ENCODE measurements around the gene GARIN3. TPM values are rescaled to one million over a fixed set of nuclear protein-coding genes. Genes with fewer than 3 reads are reported as not detected.

Gene GARIN3
- total RNA-seq, 1 experiment from 2014 or later = not detected

DNA sequence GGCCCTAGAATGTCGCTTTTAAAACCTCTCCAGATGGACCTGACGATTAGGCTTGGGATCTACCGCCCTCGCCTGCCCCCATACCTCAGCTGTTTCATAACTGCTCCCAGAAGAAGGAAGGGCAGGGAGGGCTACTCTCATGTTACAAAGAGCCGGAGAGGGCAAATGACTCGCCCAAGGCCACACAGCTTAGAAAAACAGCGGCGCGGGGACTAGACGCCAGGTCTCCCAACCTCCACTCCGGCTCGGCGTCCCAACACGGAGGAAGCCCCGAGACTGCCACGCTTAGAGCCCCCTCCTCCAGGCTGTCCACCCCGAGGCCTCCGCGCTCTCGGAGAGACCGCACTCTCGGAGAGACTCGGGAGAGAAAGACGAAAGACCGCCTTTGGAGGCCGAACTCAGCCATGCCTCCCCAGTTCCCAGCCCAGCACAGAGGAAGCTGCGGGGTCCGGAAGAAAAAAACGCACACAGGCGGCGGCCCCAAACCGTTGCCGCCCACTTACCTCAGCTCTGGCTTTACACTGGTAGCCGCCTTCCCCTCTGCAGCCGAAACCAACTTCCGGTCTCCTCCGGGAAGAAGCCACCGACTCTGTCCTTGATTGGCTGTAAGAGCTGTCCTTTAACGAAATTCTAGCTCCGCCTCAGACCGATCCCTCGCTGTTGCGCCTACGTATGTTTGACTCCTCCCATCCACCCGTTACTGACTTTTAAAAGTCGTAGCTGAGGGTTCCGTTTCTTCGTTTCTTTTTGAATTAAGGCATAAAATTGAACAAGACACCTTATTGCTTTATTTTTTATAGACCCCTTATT, 23.5 kb downstream of the GARIN3 start, which contains the start of gene MED7:
Gene MED7, minus strand, starts transcription at position 549 of the 810 bp plus-strand sequence. CDS start 3,434 bp downstream, outside the sequence.
- DNase-seq (ENCODE audit: low spot score) = peak; percentile 97
- H3K9me3 ChIP-seq (ENCODE audit: low read depth, low read length, poor library complexity, severe bottlenecking) = no peaks in the 10 kb centered on the region
- no peaks in the 10 kb centered on the region for H3K27me3 ChIP-seq (replicated peaks; ENCODE audit: insufficient read depth, low read depth, low read length, poor library complexity)
- H3K4me1 ChIP-seq (ENCODE audit: insufficient read depth, low read length, poor library complexity, severe bottlenecking) = peaks cover 5% of the 10 kb centered on the region
- CTCF ChIA-PET = interaction anchor here (1.8 kb wide), 1 partner anchor 10 kb away, joined by 8 read pairs; no protein-coding TSS in a partner anchor
- peak within 1 kb of the TSS; percentile 64 for H3K4me3 ChIP-seq (ENCODE audit: low read depth, low read length, poor library complexity, severe bottlenecking)
- H3K36me3 ChIP-seq (ENCODE audit: insufficient read depth, low read length, poor library complexity, severe bottlenecking) = peaks cover 11% of the 10 kb centered on the region
- TSS peak; percentile 60 for BruUV-seq (replicated peaks)
- peak within 1 kb of the TSS; percentile 86 for H3K27ac ChIP-seq (ENCODE audit: low read depth, low read length, poor library complexity, severe bottlenecking)
- POLR2A ChIA-PET (ENCODE audit: low non-redundant PET) = no interaction called here
- TF ChIP-seq EZH2 (IDR thresholded peaks at IDR 0.05; ENCODE audit: borderline replicate concordance, low read depth, low read length, poor library complexity, severe bottlenecking) = no peak
- TF ChIP-seq, protein P1, sequence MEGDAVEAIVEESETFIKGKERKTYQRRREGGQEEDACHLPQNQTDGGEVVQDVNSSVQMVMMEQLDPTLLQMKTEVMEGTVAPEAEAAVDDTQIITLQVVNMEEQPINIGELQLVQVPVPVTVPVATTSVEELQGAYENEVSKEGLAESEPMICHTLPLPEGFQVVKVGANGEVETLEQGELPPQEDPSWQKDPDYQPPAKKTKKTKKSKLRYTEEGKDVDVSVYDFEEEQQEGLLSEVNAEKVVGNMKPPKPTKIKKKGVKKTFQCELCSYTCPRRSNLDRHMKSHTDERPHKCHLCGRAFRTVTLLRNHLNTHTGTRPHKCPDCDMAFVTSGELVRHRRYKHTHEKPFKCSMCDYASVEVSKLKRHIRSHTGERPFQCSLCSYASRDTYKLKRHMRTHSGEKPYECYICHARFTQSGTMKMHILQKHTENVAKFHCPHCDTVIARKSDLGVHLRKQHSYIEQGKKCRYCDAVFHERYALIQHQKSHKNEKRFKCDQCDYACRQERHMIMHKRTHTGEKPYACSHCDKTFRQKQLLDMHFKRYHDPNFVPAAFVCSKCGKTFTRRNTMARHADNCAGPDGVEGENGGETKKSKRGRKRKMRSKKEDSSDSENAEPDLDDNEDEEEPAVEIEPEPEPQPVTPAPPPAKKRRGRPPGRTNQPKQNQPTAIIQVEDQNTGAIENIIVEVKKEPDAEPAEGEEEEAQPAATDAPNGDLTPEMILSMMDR (conservative IDR thresholded peaks at IDR 0.05; ENCODE audit: low read depth, low read length) = no peak
- intact Hi-C loops (cut with micrococcal nuclease; ENCODE audit: unreplicated experiment) = loop anchor here (10.0 kb wide), 1 partner anchor 332 kb away; no protein-coding TSS in a partner anchor

DNA sequence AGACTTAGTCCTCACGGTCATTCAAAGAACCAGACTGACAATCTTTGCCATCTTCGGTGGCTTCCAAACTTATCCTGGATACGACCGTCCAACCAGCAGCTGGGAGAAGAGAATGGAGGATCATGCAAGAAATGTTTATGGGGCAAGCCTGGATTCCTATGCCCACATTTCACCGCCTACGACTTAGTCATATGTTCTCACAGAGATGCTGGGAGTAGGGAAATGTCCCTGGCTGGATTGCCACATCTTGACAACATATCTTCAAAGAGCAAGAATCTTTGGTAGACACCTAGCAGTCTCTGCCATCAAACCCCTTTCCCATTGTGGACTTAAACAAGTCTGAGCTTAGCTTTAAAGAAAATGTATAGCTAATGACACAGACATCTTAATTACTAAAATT, 28.4 kb downstream of the GARIN3 start:
- POLR2A ChIA-PET (ENCODE audit: low non-redundant PET) = no interaction called here
- Histone ChIP-seq H3K27me3 (replicated peaks; ENCODE audit: insufficient read depth, low read depth, low read length, poor library complexity) (no peaks in the 10 kb centered on the region), H3K9me3 (ENCODE audit: low read depth, low read length, poor library complexity, severe bottlenecking) (no peaks in the 10 kb centered on the region), H3K4me1 (ENCODE audit: insufficient read depth, low read length, poor library complexity, severe bottlenecking) (no peaks in the 10 kb centered on the region), H3K36me3 (ENCODE audit: insufficient read depth, low read length, poor library complexity, severe bottlenecking) (peaks cover 13% of the 10 kb centered on the region), H3K27ac (ENCODE audit: low read depth, low read length, poor library complexity, severe bottlenecking) (no peak overlapping the region), H3K4me3 (ENCODE audit: low read depth, low read length, poor library complexity, severe bottlenecking) (no peak overlapping the region)
- TF ChIP-seq, protein P1 (conservative IDR thresholded peaks at IDR 0.05; ENCODE audit: low read depth, low read length) = no peak
- no peak for TF ChIP-seq EZH2 (IDR thresholded peaks at IDR 0.05; ENCODE audit: borderline replicate concordance, low read depth, low read length, poor library complexity, severe bottlenecking)
- no peak for DNase-seq (ENCODE audit: low spot score)
- intact Hi-C loops (cut with micrococcal nuclease; ENCODE audit: unreplicated experiment) = loop anchor here (10.0 kb wide), 1 partner anchor 1193 kb away; no protein-coding TSS in a partner anchor
- BruUV-seq (replicated peaks) = no TSS peak
- CTCF ChIA-PET = no interaction called here

DNA sequence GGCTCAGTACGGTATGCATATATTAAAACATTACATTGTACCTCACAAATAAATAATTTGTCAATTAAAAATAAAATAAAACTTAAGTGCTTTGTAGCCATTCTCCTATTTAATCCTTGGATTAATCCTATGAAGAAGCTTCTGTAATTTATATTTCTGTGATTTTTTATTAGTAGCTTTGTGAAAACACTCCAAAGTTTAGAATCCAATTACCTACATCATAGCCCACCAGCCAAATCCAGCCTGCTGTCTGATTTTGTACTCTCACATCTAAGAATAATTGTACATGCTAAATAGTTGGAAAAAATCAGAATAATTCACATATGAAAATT, 33.8 kb downstream of the GARIN3 start:
- Histone ChIP-seq H3K36me3 (ENCODE audit: insufficient read depth, low read length, poor library complexity, severe bottlenecking) (peaks cover 1% of the 10 kb centered on the region), H3K4me1 (ENCODE audit: insufficient read depth, low read length, poor library complexity, severe bottlenecking) (no peaks in the 10 kb centered on the region), H3K9me3 (ENCODE audit: low read depth, low read length, poor library complexity, severe bottlenecking) (no peaks in the 10 kb centered on the region), H3K27me3 (replicated peaks; ENCODE audit: insufficient read depth, low read depth, low read length, poor library complexity) (no peaks in the 10 kb centered on the region), H3K27ac (ENCODE audit: low read depth, low read length, poor library complexity, severe bottlenecking) (no peak overlapping the region), H3K4me3 (ENCODE audit: low read depth, low read length, poor library complexity, severe bottlenecking) (no peak overlapping the region)
- TF ChIP-seq EZH2 (IDR thresholded peaks at IDR 0.05; ENCODE audit: borderline replicate concordance, low read depth, low read length, poor library complexity, severe bottlenecking) = no peak
- TF ChIP-seq, protein P1 (conservative IDR thresholded peaks at IDR 0.05; ENCODE audit: low read depth, low read length) = no peak
- DNase-seq (ENCODE audit: low spot score) = no peak
- POLR2A ChIA-PET (ENCODE audit: low non-redundant PET) = no interaction called here
- intact Hi-C loops (cut with micrococcal nuclease; ENCODE audit: unreplicated experiment) = loop anchor here (5.0 to 10.0 kb wide), 3 partner anchors 295 to 1990 kb away; no protein-coding TSS in a partner anchor
- CTCF ChIA-PET = interaction anchor here (1.5 kb wide), 1 partner anchor 10 kb away, joined by 8 read pairs; the partner anchor contains the start of gene MED7
- no TSS peak for BruUV-seq (replicated peaks)

All from A673 (cell line).